PFSK-1 (cell line): Measurements from ENCODE around the gene OBI1.

Experiments used
- FOXP2 ChIP-seq: optimal IDR thresholded peaks from 2 replicates; pipeline ENCODE3; 2011; ENCODE audit warnings: borderline replicate concordance, control low read depth, inconsistent platforms; ENCODE audit not compliant: insufficient read depth; ENCODE audit errors: extremely low read length, extremely low read depth
- POLR2AphosphoS5 ChIP-seq: IDR thresholded peaks from 2 replicates; pipeline ENCODE4 v1.6.1; 2012; ENCODE audit warnings: low read depth, mild to moderate bottlenecking, control low read depth, low read length, moderate library complexity
- SIN3A ChIP-seq: IDR thresholded peaks from 2 replicates; pipeline ENCODE4 v1.6.1; 2012; ENCODE audit warnings: mild to moderate bottlenecking, low read length, moderate library complexity, borderline replicate concordance; ENCODE audit not compliant: insufficient read depth
- TAF1 ChIP-seq: IDR thresholded peaks from 2 replicates; pipeline ENCODE4 v1.6.1; 2012; ENCODE audit warnings: low read length, control low read depth, borderline replicate concordance; ENCODE audit not compliant: insufficient read depth
- TF ChIP-seq, protein P1 (sequence below), 2 experiments: IDR thresholded peaks; 2 replicates each; pipeline versions ENCODE4 v1.6.1 to v1.8.0; 2011 to 2012; ENCODE audit warnings: low read depth in 2 of 2, low read length in 2 of 2, control low read depth in 1 of 2, inconsistent platforms in 1 of 2, mild to moderate bottlenecking in 1 of 2, moderate library complexity in 1 of 2; ENCODE audit not compliant: insufficient read depth in 1 of 2

The OBI1 gene

DNA sequence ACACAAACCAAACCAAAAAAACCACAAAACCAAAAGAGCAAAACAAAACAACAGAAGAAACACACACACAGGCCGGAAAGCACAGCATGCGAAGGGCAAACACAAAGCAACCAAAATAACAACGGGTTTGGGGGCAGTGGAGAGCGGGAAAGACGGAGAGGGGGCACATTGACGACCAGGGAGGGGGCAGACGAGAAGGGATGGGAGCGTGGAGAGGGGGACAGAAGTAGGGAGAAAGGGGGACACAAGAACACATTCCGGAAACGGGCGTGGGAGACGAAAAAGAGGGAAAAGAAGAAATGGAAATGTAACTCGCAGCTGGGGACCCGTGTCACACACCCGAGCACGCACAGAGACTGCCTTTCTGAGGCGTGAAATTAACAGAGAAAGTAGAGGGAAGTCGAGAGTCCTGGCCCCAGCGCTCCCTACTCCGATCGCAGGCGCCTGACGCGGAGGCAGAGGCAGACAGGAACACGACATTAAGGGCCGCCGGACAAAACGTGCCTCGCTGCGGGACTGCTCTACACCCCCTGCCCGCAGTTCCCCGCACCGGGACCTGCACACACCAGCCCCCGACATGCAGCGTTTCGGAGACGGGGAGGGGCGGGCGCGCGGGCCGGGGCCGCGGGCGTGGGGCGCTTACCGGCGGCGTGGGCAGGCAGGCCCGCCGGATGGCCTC, 56.3 kb downstream of the OBI1 start:
- TF ChIP-seq TAF1 = no peak
- TF ChIP-seq, protein P1, sequence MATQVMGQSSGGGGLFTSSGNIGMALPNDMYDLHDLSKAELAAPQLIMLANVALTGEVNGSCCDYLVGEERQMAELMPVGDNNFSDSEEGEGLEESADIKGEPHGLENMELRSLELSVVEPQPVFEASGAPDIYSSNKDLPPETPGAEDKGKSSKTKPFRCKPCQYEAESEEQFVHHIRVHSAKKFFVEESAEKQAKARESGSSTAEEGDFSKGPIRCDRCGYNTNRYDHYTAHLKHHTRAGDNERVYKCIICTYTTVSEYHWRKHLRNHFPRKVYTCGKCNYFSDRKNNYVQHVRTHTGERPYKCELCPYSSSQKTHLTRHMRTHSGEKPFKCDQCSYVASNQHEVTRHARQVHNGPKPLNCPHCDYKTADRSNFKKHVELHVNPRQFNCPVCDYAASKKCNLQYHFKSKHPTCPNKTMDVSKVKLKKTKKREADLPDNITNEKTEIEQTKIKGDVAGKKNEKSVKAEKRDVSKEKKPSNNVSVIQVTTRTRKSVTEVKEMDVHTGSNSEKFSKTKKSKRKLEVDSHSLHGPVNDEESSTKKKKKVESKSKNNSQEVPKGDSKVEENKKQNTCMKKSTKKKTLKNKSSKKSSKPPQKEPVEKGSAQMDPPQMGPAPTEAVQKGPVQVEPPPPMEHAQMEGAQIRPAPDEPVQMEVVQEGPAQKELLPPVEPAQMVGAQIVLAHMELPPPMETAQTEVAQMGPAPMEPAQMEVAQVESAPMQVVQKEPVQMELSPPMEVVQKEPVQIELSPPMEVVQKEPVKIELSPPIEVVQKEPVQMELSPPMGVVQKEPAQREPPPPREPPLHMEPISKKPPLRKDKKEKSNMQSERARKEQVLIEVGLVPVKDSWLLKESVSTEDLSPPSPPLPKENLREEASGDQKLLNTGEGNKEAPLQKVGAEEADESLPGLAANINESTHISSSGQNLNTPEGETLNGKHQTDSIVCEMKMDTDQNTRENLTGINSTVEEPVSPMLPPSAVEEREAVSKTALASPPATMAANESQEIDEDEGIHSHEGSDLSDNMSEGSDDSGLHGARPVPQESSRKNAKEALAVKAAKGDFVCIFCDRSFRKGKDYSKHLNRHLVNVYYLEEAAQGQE (IDR thresholded peaks at IDR 0.05; ENCODE audit: insufficient read depth in 1 of 2, low read depth in 2 of 2, low read length in 2 of 2) = no peak

DNA sequence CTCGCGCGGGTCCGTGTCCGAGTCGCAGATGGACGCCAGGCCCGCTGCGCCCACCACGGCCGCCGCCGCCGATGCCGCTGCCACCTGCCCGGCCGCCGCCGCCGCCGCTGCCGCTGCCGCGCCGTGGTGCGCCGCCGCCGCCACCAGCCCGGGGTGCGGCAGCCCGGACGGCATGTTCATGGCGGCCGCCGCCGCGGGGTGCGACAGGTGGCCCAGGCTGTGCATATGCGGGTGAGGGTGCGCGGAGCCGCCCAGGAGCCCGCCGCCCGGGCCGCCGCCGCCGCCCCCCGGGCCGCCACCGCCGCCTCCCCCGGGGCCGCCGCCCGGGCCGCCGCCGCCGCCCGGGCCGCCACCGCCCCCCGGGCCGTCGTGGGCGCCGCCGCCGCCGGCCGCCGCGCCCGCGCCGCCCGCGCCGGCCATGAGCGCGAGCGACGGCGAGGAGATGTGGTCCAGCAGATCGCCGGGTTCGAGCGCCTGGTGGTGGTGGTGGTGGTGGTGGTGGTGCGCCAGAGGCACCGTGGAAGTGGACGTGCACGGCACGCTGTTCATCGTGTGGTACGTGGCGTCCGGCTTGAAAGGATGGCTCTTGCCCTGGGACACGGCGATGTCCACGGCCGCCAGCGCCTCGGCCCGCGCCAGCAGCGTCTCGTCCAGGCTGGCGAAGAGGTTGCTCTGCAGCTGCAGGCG, 56.9 kb downstream of the OBI1 start:
- TF ChIP-seq SIN3A = no peak
- TF ChIP-seq FOXP2 = no peak
- TF ChIP-seq, protein P1 (IDR thresholded peaks at IDR 0.05; ENCODE audit: insufficient read depth in 1 of 2, low read depth in 2 of 2, low read length in 2 of 2) = no peak
- TF ChIP-seq TAF1 = no peak
- no peak for TF ChIP-seq POLR2AphosphoS5

DNA sequence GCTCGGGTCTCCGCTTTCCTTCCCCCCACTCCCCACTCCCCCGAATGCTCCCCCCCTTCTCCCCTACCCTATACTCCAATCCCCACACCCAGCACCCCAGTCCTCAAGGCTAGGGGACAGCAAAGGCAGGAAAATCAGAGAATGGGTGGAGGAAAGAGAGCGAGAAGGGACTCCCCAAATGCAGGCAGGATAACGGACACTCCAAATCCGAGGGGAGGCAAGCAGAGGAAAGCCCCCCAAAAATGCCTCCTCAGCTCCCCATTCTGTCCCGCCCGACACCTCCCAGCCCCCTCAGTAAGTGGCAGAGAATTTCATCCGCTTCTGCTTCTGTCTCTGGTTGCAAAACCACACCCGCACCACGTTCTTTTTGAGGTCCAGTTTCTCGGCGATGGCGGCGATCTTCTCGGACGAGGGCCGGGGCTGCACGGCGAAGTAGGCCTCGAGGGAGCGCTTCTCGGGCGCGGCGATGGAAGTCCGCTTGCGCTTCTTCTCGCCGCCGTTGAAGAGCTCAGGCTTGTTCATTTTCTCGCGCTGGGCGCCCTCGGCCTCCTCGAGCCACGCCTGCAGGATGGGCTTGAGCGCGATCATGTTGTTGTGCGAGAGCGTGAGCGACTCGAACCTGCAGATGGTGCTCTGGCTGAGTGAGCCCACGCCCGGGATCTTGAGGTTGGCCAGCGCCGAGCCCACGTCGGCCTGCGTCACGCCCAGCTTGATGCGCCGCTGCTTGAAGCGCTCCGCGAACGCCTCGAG, 57.7 kb downstream of the OBI1 start:
- no peak for TF ChIP-seq FOXP2
- no peak for TF ChIP-seq SIN3A
- no peak for TF ChIP-seq POLR2AphosphoS5
- no peak for TF ChIP-seq TAF1
- TF ChIP-seq, protein P1 (IDR thresholded peaks at IDR 0.05; ENCODE audit: insufficient read depth in 1 of 2, low read depth in 2 of 2, low read length in 2 of 2) = no peak

DNA sequence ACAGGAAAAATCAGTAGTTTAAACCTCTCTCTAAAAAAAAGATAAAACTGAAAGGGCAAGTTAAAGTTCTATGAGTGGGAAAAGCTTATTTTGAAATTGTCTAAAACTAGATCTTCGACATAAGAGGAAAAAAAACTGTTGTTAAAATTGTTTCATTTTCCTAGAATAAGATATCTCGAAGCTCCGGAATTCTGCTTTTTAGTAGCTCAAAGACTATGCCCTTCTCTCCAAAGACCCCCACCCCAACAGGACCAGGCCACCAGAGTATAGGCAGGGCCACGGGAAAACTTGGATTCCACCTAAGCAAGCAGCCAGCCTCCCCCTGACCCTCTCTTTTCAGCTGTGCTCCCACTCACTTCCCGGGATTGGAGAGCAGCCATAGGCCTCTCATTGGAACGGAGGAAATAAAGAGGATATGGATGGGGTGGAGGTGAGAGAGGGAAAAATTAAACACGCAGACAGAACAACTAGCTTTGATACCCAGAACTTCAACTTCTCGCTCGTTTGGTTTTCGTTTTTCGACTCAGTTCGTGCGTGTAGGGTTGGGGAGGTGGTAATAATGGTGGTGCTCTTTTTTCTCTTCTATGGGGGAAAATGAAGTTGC, 58.6 kb downstream of the OBI1 start:
- no peak for TF ChIP-seq SIN3A
- TF ChIP-seq FOXP2 = no peak
- TF ChIP-seq, protein P1 (IDR thresholded peaks at IDR 0.05; ENCODE audit: insufficient read depth in 1 of 2, low read depth in 2 of 2, low read length in 2 of 2) = no peak
- TF ChIP-seq TAF1 = no peak
- TF ChIP-seq POLR2AphosphoS5 = no peak
